RPMI7951 (cell line): ENCODE measurements around the gene TCEA3. TPM values are rescaled to one million over a fixed set of nuclear protein-coding genes. Genes with fewer than 3 reads are reported as not detected.

ENCODE experiments used
- total RNA-seq: library from RNA; depleted of rRNA; stranded (reverse); fragments of >200 nt; shearing (Covaris generic); gene quantifications from 2 replicates; pipeline ENCODE4 v1.2.3, GENCODE V29; 2014; rRNA removed

TCEA3 gene
- total RNA-seq, 1 experiment from 2014 or later: 1.7 TPM

Other genes starting within 250 kb of the TCEA3 start
- 0.12 TPM in 1 of 2 replicates, not detected in the other for gene HTR1D, start 207.2 kb downstream of the TCEA3 start, total RNA-seq
- 136 and 142 TPM in 2 replicates for gene HNRNPR, start 80.5 kb downstream of the TCEA3 start, total RNA-seq
- gene ZNF436, start 54.9 kb downstream of the TCEA3 start, total RNA-seq: 15.7 and 21.1 TPM in 2 replicates
- gene ASAP3, start 59.4 kb upstream of the TCEA3 start, total RNA-seq: 8.4 and 11.2 TPM in 2 replicates
- gene E2F2, start 106.5 kb upstream of the TCEA3 start, total RNA-seq: 4.2 and 4.7 TPM in 2 replicates
- gene ID3, start 134.8 kb upstream of the TCEA3 start, total RNA-seq: 83.1 and 90.8 TPM in 2 replicates